H1 (cell line): ENCODE data around the gene GRM8. TPM values are rescaled to one million over a fixed set of nuclear protein-coding genes. Genes with fewer than 3 reads are reported as not detected.

ENCODE experiments used
- CTCF ChIA-PET: fragments of 300-600 bp; sonication (Branson Sonifier 250); formaldehyde crosslinking; loops from one replicate; lab custom pipeline; 2021; ENCODE audit not compliant: partially characterized antibody; lab: Charles Lee
- POLR2A ChIA-PET: fragments of 300-600 bp; sonication (Branson Sonifier 250); formaldehyde crosslinking; loops from one replicate; lab custom pipeline; 2021; ENCODE audit warnings: inconsistent platforms; ENCODE audit not compliant: partially characterized antibody; lab: Charles Lee
- DNase-seq, 2 experiments: peaks; one replicate each; pipeline versions ENCODE4 v3.0.0 to v3.0.0-alpha.2; 2010 to 2022; ENCODE audit warnings: low spot score in 2 of 2, low read depth in 1 of 2, mixed read lengths in 1 of 2
- FAIRE-seq: peaks from 2 replicates; lab custom pipeline; 2011; peaks lifted over from hg19 to GRCh38; lab: Jason Lieb, UNC
- H2AFZ ChIP-seq: 2 replicates; pipeline ENCODE4 v1.8.1; 2012; ENCODE audit warnings: low read length, inconsistent platforms
- H2AK5ac ChIP-seq: 2 replicates; pipeline ENCODE4 v1.6.1; 2013; ENCODE audit warnings: low read depth, low read length
- H2BK120ac ChIP-seq: replicated peaks from 2 replicates; pipeline ENCODE3; 2013; ENCODE audit warnings: low read depth, low read length, inconsistent platforms
- H2BK12ac ChIP-seq: 2 replicates; pipeline ENCODE4 v1.6.1; 2013; ENCODE audit warnings: low read depth, low read length
- H2BK15ac ChIP-seq: 2 replicates; pipeline ENCODE4 v1.6.1; 2013; ENCODE audit warnings: low read length
- H2BK20ac ChIP-seq: 2 replicates; pipeline ENCODE4 v1.6.1; 2013; ENCODE audit warnings: low read length
- H2BK5ac ChIP-seq: 2 replicates; pipeline ENCODE4 v1.6.1; 2013; ENCODE audit warnings: low read depth, low read length
- H3K14ac ChIP-seq: 2 replicates; pipeline ENCODE4 v1.6.1; 2013; ENCODE audit warnings: inconsistent platforms; ENCODE audit not compliant: insufficient read length
- H3K18ac ChIP-seq: 2 replicates; pipeline ENCODE4 v1.6.1; 2013; ENCODE audit warnings: low read length; ENCODE audit errors: extremely low read depth
- H3K23ac ChIP-seq: 2 replicates; pipeline ENCODE4 v1.6.1; 2013; ENCODE audit warnings: inconsistent platforms; ENCODE audit not compliant: insufficient read length
- H3K23me2 ChIP-seq: 2 replicates; pipeline ENCODE4 v1.6.1; 2013; ENCODE audit warnings: low read depth, low read length
- H3K27ac ChIP-seq: 2 replicates; pipeline ENCODE4 v1.6.1; 2011; ENCODE audit warnings: low read depth, low read length, inconsistent platforms
- H3K27me3 ChIP-seq, 4 experiments: replicated peaks in 1 of 4; 1 replicate in 1 of 4; 2 replicates in 3 of 4; pipeline versions ENCODE4 v1.6.1 to v1.8.1; 2011 to 2013; ENCODE audit warnings: low read length in 3 of 4, mild to moderate bottlenecking in 3 of 4, inconsistent platforms in 2 of 4, mixed read lengths in 2 of 4, moderate library complexity in 1 of 4; ENCODE audit not compliant: control insufficient read depth in 3 of 4, insufficient read depth in 3 of 4; ENCODE audit errors: extremely low read depth in 1 of 4
- H3K36me3 ChIP-seq, 4 experiments: 2 replicates each; pipeline versions ENCODE4 v1.6.1 to v1.8.1; 2011 to 2013; ENCODE audit warnings: mild to moderate bottlenecking in 4 of 4, low read length in 3 of 4, moderate library complexity in 2 of 4, control low read depth in 1 of 4, inconsistent platforms in 1 of 4; ENCODE audit not compliant: insufficient read depth in 4 of 4, control insufficient read depth in 2 of 4
- H3K4ac ChIP-seq: replicated peaks from 2 replicates; pipeline ENCODE3; 2013; ENCODE audit warnings: low read length, low read depth, mixed read lengths, inconsistent platforms; ENCODE audit not compliant: insufficient read length
- H3K4me1 ChIP-seq, 4 experiments: replicated peaks in 1 of 4; 1 replicate in 1 of 4; 2 replicates in 3 of 4; pipeline versions ENCODE4 v1.6.1 to v1.8.1; 2011 to 2013; ENCODE audit warnings: low read length in 3 of 4, inconsistent platforms in 2 of 4, mixed read lengths in 1 of 4; ENCODE audit not compliant: insufficient read depth in 4 of 4, control insufficient read depth in 3 of 4
- H3K4me2 ChIP-seq, 2 experiments: 2 replicates each; pipeline versions ENCODE4 v1.6.1 to v1.8.1; 2011 to 2013; ENCODE audit warnings: low read depth in 2 of 2, low read length in 2 of 2, control low read depth in 1 of 2, inconsistent platforms in 1 of 2, mild to moderate bottlenecking in 1 of 2; ENCODE audit not compliant: insufficient read depth in 1 of 2
- H3K4me3 ChIP-seq, 4 experiments: fragments of 200-600, 300-600 bp in 1 of 4; sonication (generic), shearing (Covaris generic), sonication (Bioruptor Twin) in 1 of 4; 2 replicates each; pipeline versions ENCODE4 v1.5.1 to v1.8.1; 2011 to 2016; ENCODE audit warnings: low read length in 4 of 4, low read depth in 3 of 4, control low read depth in 2 of 4, inconsistent platforms in 2 of 4, mild to moderate bottlenecking in 2 of 4, mixed read lengths in 1 of 4, moderate library complexity in 1 of 4; ENCODE audit not compliant: insufficient read depth in 2 of 4; ENCODE audit errors: extremely low read depth in 1 of 4
- H3K56ac ChIP-seq: replicated peaks from 2 replicates; pipeline ENCODE3; 2013; ENCODE audit warnings: low read depth, mild to moderate bottlenecking, mixed read lengths, low read length, inconsistent platforms; ENCODE audit not compliant: insufficient read length
- H3K79me1 ChIP-seq: 2 replicates; pipeline ENCODE4 v1.6.1; 2013; ENCODE audit warnings: low read depth, low read length, control low read depth
- H3K79me2 ChIP-seq, 2 experiments: 2 replicates each; pipeline versions ENCODE4 v1.6.1 to v1.8.1; 2012 to 2013; ENCODE audit warnings: low read length in 2 of 2, mild to moderate bottlenecking in 2 of 2, inconsistent platforms in 1 of 2; ENCODE audit not compliant: insufficient read depth in 2 of 2, control insufficient read depth in 1 of 2
- H3K9ac ChIP-seq, 4 experiments: replicated peaks in 1 of 4; 1 replicate in 1 of 4; 2 replicates in 3 of 4; pipeline versions ENCODE4 v1.6.1 to v1.8.1; 2011 to 2013; ENCODE audit warnings: low read depth in 3 of 4, low read length in 3 of 4, control low read depth in 2 of 4, mild to moderate bottlenecking in 2 of 4, moderate library complexity in 2 of 4, inconsistent platforms in 1 of 4; ENCODE audit errors: extremely low read depth in 1 of 4
- H3K9me3 ChIP-seq, 2 experiments: 2 replicates each; pipeline versions ENCODE4 v1.6.1 to v1.8.1; 2012 to 2013; ENCODE audit warnings: mild to moderate bottlenecking in 2 of 2, moderate library complexity in 2 of 2, control low read depth in 1 of 2, inconsistent platforms in 1 of 2, low read depth in 1 of 2, low read length in 1 of 2, mixed read lengths in 1 of 2; ENCODE audit not compliant: insufficient read depth in 2 of 2
- H4K20me1 ChIP-seq, 2 experiments: replicated peaks in 1 of 2; 2 replicates each; pipeline versions ENCODE3 to v1.8.1; 2011 to 2013; ENCODE audit warnings: inconsistent platforms in 2 of 2, low read length in 2 of 2, mild to moderate bottlenecking in 1 of 2; ENCODE audit not compliant: insufficient read depth in 2 of 2, control insufficient read depth in 1 of 2
- H4K5ac ChIP-seq: 2 replicates; pipeline ENCODE4 v1.6.1; 2013; ENCODE audit warnings: low read length, low read depth, mixed read lengths, inconsistent platforms; ENCODE audit not compliant: insufficient read length
- H4K8ac ChIP-seq: 2 replicates; pipeline ENCODE4 v1.8.0; 2013; ENCODE audit warnings: mild to moderate bottlenecking, moderate library complexity, low read length, inconsistent platforms; ENCODE audit not compliant: insufficient read depth; ENCODE audit errors: extremely low read depth
- H4K91ac ChIP-seq: replicated peaks from 2 replicates; pipeline ENCODE3; 2013; ENCODE audit warnings: low read length, mixed read lengths, inconsistent platforms; ENCODE audit not compliant: insufficient read length
- CBX5 ChIP-seq: fragments of 300-800, 300-1000 bp; sonication (generic); IDR thresholded peaks from 2 replicates; pipeline ENCODE4 v1.7.1; 2016; ENCODE audit warnings: antibody characterized with exemption, low read length, low read depth
- WGBS, 2 experiments: shearing (Covaris generic) in 1 of 2; methylation state at CpG; one replicate each; pipeline versions ENCODE4 v1.1.6 to v1.1.7; 2013 to 2015; ENCODE audit warnings: low lambda C conversion rate in 2 of 2, mixed read lengths in 2 of 2, inconsistent platforms in 1 of 2, low coverage in 1 of 2, missing lambda C conversion rate in 1 of 2; ENCODE audit not compliant: insufficient replicate concordance in 2 of 2, insufficient coverage in 1 of 2, insufficient read length in 1 of 2; ENCODE audit errors: extremely low coverage in 1 of 2, missing lambda C conversion rate in 1 of 2; 5-methylcytosine and 5-hydroxymethylcytosine counted together
- polyA plus RNA-seq, 7 experiments: library from polyadenylated mRNA; depleted of rRNA in 3 of 7; stranded (reverse) in 5 of 7; unstranded in 2 of 7; fragments of >200 nt in 5 of 7; fragments of 200-250 nt in 2 of 7; gene quantifications; 1 replicate in 5 of 7; 2 replicates in 1 of 7; 4 replicates in 1 of 7; pipeline versions ENCODE4 v1.2.1 to v1.2.3, GENCODE V29; 2011 to 2013; ENCODE audit warnings: missing spikeins in 2 of 7, mixed read lengths in 2 of 7
- total RNA-seq: library from RNA; stranded (reverse); fragmentation: NEBNext Ultra II Directional; extraction: Animal tissue kit (Norgen Biotek cat#: 25700); gene quantifications from 2 replicates; pipeline ENCODE4 v1.2.1, GENCODE V29; 2021

Gene GRM8
- total and polyA plus RNA-seq, 2 of the 8 experiments (the other 6 are each of a cell fraction or from before 2014, with no cell fraction given), result 2.6 to 2.8 TPM

- H3K9ac ChIP-seq, result no peak overlapping the region
- no peak overlapping the region for H3K23ac ChIP-seq
- no peaks in the 10 kb centered on the region for H3K27me3 ChIP-seq
- no peak overlapping the region for H3K18ac ChIP-seq
- H4K91ac ChIP-seq, result no peak overlapping the region
- WGBS, 2 experiments, result 92% methylated on average over 5 of the region's 5 CpGs; no CpG with 5 or more reads in 1 of the 2 experiments
- H2BK5ac ChIP-seq, result no peak overlapping the region
- no peaks in the 10 kb centered on the region for H3K36me3 ChIP-seq
- POLR2A ChIA-PET, result no interaction called here
- H3K23me2 ChIP-seq, result no peaks in the 10 kb centered on the region
- CTCF ChIA-PET, result interaction anchor here (0.9 kb wide), 1 partner anchor 22 kb away, joined by 3 read pairs; no protein-coding TSS in a partner anchor
- H3K4me1 ChIP-seq, result no peaks in the 10 kb centered on the region
- H3K4me2 ChIP-seq, result no peak overlapping the region
- no peaks in the 10 kb centered on the region for H3K79me1 ChIP-seq
- H2BK20ac ChIP-seq, result no peak overlapping the region
- no peak overlapping the region for H2BK15ac ChIP-seq
- H3K27ac ChIP-seq, result no peak overlapping the region
- no peak for TF ChIP-seq CBX5
- no peak overlapping the region for H3K56ac ChIP-seq
- H4K8ac ChIP-seq, result no peak overlapping the region
- H4K5ac ChIP-seq, result no peak overlapping the region
- H2BK120ac ChIP-seq, result no peak overlapping the region
- H3K79me2 ChIP-seq, result no peaks in the 10 kb centered on the region
- H2BK12ac ChIP-seq, result no peak overlapping the region
- no peak for DNase-seq
- no peaks in the 10 kb centered on the region for H3K9me3 ChIP-seq
- H3K4me3 ChIP-seq, result no peak overlapping the region
- H4K20me1 ChIP-seq, result no peaks in the 10 kb centered on the region
- H3K14ac ChIP-seq, result no peak overlapping the region
- no peak overlapping the region for H2AK5ac ChIP-seq
- no peak overlapping the region for H2AFZ ChIP-seq
- no peak overlapping the region for H3K4ac ChIP-seq
- no peak for FAIRE-seq
Measured at GRCh38 chr7:126535176-126535575, 717.6 kb downstream of the GRM8 start.
